Smooth muscle cell (in vitro differentiated cells): ENCODE data around the gene SLC15A4. TPM values are rescaled to one million over a fixed set of nuclear protein-coding genes. Genes with fewer than 3 reads are reported as not detected.

Experiments used
- DNase-seq: peaks from one replicate; lab custom pipeline; 2025; ENCODE audit not compliant: unreplicated experiment; lab: John Stamatoyannopoulos, UW
- H2AFZ ChIP-seq: fragments of 200-600 bp; sonication (generic); 2 replicates; pipeline ENCODE4 v1.6.0; 2016; ENCODE audit warnings: antibody characterized with exemption, low read depth, mild to moderate bottlenecking
- H3F3A ChIP-seq: fragments of 200-600 bp; sonication (generic); 2 replicates; pipeline ENCODE4 v1.6.0; 2017; ENCODE audit warnings: antibody characterized with exemption, low read depth
- H3K27ac ChIP-seq: fragments of 200-600 bp; sonication (generic); 2 replicates; pipeline ENCODE4 v1.5.1; 2016; ENCODE audit warnings: low read depth, mild to moderate bottlenecking
- H3K27me3 ChIP-seq: fragments of 200-600 bp; sonication (generic); 2 replicates; pipeline ENCODE4 v1.6.1; 2016; ENCODE audit warnings: low read depth, mild to moderate bottlenecking
- H3K36me3 ChIP-seq: fragments of 200-600 bp; sonication (generic); 2 replicates; pipeline ENCODE4 v1.5.1; 2016; ENCODE audit warnings: low read depth
- H3K4me1 ChIP-seq: fragments of 200-600 bp; sonication (generic); 2 replicates; pipeline ENCODE4 v1.5.1; 2016; ENCODE audit warnings: low read depth
- H3K4me2 ChIP-seq: fragments of 200-600 bp; sonication (generic); 2 replicates; pipeline ENCODE4 v1.6.0; 2016; ENCODE audit warnings: mild to moderate bottlenecking
- H3K4me3 ChIP-seq: fragments of 200-600 bp; sonication (generic); 2 replicates; pipeline ENCODE4 v1.5.1; 2016; ENCODE audit warnings: mild to moderate bottlenecking
- H3K79me2 ChIP-seq: fragments of 200-600 bp; sonication (generic); 2 replicates; pipeline ENCODE4 v1.6.0; 2016; ENCODE audit warnings: low read depth, mild to moderate bottlenecking
- H3K9ac ChIP-seq: fragments of 200-600 bp; sonication (generic); 2 replicates; pipeline ENCODE4 v1.6.0; 2016; ENCODE audit warnings: low read depth
- H3K9me3 ChIP-seq: fragments of 200-600 bp; sonication (generic); replicated peaks from 2 replicates; pipeline ENCODE4 v1.5.1; 2016; ENCODE audit warnings: low read depth
- H4K20me1 ChIP-seq: fragments of 200-600 bp; sonication (generic); 2 replicates; pipeline ENCODE4 v1.6.0; 2016; ENCODE audit warnings: low read depth
- CTCF ChIP-seq: fragments of 200-600 bp; sonication (generic); IDR thresholded peaks from 2 replicates; pipeline ENCODE4 v1.5.1; 2017; ENCODE audit warnings: borderline replicate concordance, mild to moderate bottlenecking, antibody characterized with exemption; ENCODE audit not compliant: insufficient read depth, poor library complexity, severe bottlenecking
- WGBS: methylation state at CpG from one replicate; pipeline ENCODE4 v1.1.7; 2016; ENCODE audit warnings: low lambda C conversion rate; 5-methylcytosine and 5-hydroxymethylcytosine counted together
- polyA plus RNA-seq: library from polyadenylated mRNA; unstranded; fragments of >200 nt; fragmentation: Nextera tagmentation; extraction: Ambion mirVana; gene quantifications from 2 replicates; pipeline ENCODE4 v1.2.1, GENCODE V29; 2016
- total RNA-seq: library from RNA; depleted of rRNA; stranded (reverse); fragments of >200 nt; gene quantifications from 2 replicates; pipeline ENCODE4 v1.2.3, GENCODE V29; 2014

The SLC15A4 gene
- total and polyA plus RNA-seq, 2 experiments from 2014 or later = 35.0 to 37.3 TPM

- H3K9ac ChIP-seq = no peak overlapping the region
- H2AFZ ChIP-seq = no peak overlapping the region
- no peak overlapping the region for H3K4me2 ChIP-seq
- TF ChIP-seq CTCF = no peak
- WGBS = 86% methylated on average over 2 of the region's 2 CpGs
- no peaks in the 10 kb centered on the region for H3K27me3 ChIP-seq
- no peak for DNase-seq
- no peaks in the 10 kb centered on the region for H3K4me1 ChIP-seq
- H3K36me3 ChIP-seq = no peaks in the 10 kb centered on the region
- H4K20me1 ChIP-seq = no peaks in the 10 kb centered on the region
- no peak overlapping the region for H3K4me3 ChIP-seq
- H3K9me3 ChIP-seq = no peaks in the 10 kb centered on the region
- no peaks in the 10 kb centered on the region for H3K79me2 ChIP-seq
- no peak overlapping the region for H3K27ac ChIP-seq
- H3F3A ChIP-seq = no peaks in the 10 kb centered on the region
These were observed 35.9 kb downstream of the SLC15A4 start for GRCh38 chr12:128787827-128788226.

- H4K20me1 ChIP-seq = no peaks in the 10 kb centered on the region
- no peaks in the 10 kb centered on the region for H3F3A ChIP-seq
- H3K27ac ChIP-seq = no peak overlapping the region
- H3K27me3 ChIP-seq = no peaks in the 10 kb centered on the region
- H3K9ac ChIP-seq = no peak overlapping the region
- TF ChIP-seq CTCF = no peak
- H3K9me3 ChIP-seq = no peaks in the 10 kb centered on the region
- 92% methylated on average over 17 of the region's 17 CpGs for WGBS
- no peaks in the 10 kb centered on the region for H3K36me3 ChIP-seq
- no peak overlapping the region for H2AFZ ChIP-seq
- H3K79me2 ChIP-seq = no peaks in the 10 kb centered on the region
- no peak overlapping the region for H3K4me3 ChIP-seq
- no peak for DNase-seq
- no peaks in the 10 kb centered on the region for H3K4me1 ChIP-seq
- H3K4me2 ChIP-seq = no peak overlapping the region
These were observed 36.9 kb downstream of the SLC15A4 start for GRCh38 chr12:128786741-128787391.

DNA sequence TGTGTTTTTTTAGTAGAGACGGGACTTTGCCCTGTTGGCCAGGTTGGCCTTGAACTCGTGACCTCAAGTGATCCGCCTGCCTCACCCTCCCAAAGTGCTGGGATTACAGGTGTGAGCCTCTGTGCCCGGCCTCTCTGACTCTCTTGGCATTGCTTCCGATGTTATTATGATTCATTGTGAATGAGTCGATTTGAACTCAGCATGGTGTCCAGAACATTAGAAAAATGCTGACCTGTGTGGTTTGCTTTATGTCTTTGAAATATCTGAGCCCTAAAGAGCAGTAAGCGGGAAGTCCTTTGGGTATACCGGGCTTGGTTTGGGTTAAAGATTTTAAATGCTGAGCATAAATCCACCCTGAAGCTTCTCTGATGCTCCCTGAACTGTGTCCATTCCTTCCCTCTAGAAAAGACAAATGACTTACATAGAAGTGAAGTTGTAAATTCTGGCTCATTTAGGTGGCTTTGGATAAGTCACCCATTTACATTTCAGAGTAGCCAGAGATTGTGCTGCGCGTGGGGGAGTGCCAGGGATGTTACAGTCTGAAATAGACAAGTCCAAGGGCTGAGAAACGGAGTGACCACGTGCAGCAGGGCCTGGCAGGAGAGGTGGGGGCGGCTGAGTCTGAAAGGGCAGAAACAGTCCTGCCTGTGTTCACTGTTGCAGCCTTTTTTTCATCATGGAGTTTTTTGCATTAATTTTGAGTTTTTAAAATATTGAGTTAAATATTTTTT is 39.6 kb downstream of the SLC15A4 start:
- Histone ChIP-seq H3K9me3 (no peaks in the 10 kb centered on the region), H3K4me3 (no peak overlapping the region), H3F3A (no peaks in the 10 kb centered on the region), H3K79me2 (no peaks in the 10 kb centered on the region), H3K27me3 (no peaks in the 10 kb centered on the region), H3K9ac (no peak overlapping the region), H2AFZ (no peak overlapping the region), H3K36me3 (no peaks in the 10 kb centered on the region), H4K20me1 (no peaks in the 10 kb centered on the region), H3K27ac (no peak overlapping the region), H3K4me2 (no peak overlapping the region), H3K4me1 (no peaks in the 10 kb centered on the region)
- WGBS = 79% methylated on average over 13 of the region's 13 CpGs
- no peak for DNase-seq
- no peak for TF ChIP-seq CTCF
